HFF-Myc (cell line): Measurements from ENCODE around the gene PRKN.

ENCODE experiments used
- DNase-seq: peaks from one replicate; pipeline ENCODE4 v3.0.0-alpha.2; 2011; ENCODE audit warnings: low read depth; ENCODE audit errors: extremely low read depth
- H3K4me3 ChIP-seq: replicated peaks from 2 replicates; pipeline ENCODE4 v1.5.1; 2011; ENCODE audit warnings: low read depth, mild to moderate bottlenecking, control low read depth, low read length
- CTCF ChIP-seq: IDR thresholded peaks from 2 replicates; pipeline ENCODE4 v1.5.1; 2012; ENCODE audit warnings: mild to moderate bottlenecking, low read depth, low read length, control low read depth; ENCODE audit errors: missing control alignments

Gene PRKN

GRCh38 chr6:161465403-161465802 lies 1262.2 kb downstream of the PRKN start:
- no peak for TF ChIP-seq CTCF
- H3K4me3 ChIP-seq: no peak overlapping the region
- DNase-seq: no peak

GRCh38 chr6:161463071-161463470 lies 1264.5 kb downstream of the PRKN start:
- DNase-seq: no peak
- H3K4me3 ChIP-seq: no peak overlapping the region

GRCh38 chr6:161462148-161462547 lies 1265.4 kb downstream of the PRKN start:
- no peak overlapping the region for H3K4me3 ChIP-seq
- no peak for TF ChIP-seq CTCF
- DNase-seq: no peak

More at GRCh38 chr6:161463071-161463470, 1264.5 kb downstream of the PRKN start:
- TF ChIP-seq CTCF: no peak

GRCh38 chr6:161459008-161459615 lies 1268.5 kb downstream of the PRKN start:
- no peak for TF ChIP-seq CTCF
- DNase-seq: no peak
- H3K4me3 ChIP-seq: no peak overlapping the region

- no peak for TF ChIP-seq CTCF
- DNase-seq: no peak
- no peak overlapping the region for H3K4me3 ChIP-seq
These were observed 1269.2 kb downstream of the PRKN start for GRCh38 chr6:161458201-161458951.

- DNase-seq: no peak
- TF ChIP-seq CTCF: no peak
- H3K4me3 ChIP-seq: no peak overlapping the region
These were observed 1271.7 kb downstream of the PRKN start for GRCh38 chr6:161455848-161456247.
